ENCODE results near the gene GDF10.

Gene GDF10

GRCh38 chr10:47311193-47311931 is 11.4 kb downstream of the GDF10 start:
- Histone ChIP-seq H3K4me2 (ENCODE audit: insufficient read depth, low read length) (peak overlapping the region; percentile 67), H2AFZ (ENCODE audit: low read depth, low read length) (peak overlapping the region; percentile 64)
- peak; percentile 92 for ATAC-seq (ENCODE audit: insufficient read depth, low read depth)

GRCh38 chr10:47311932-47312662 is 12.1 kb downstream of the GDF10 start:
- Histone ChIP-seq H4K20me1 (ENCODE audit: insufficient read depth, low read length) (no peaks in the 10 kb centered on the region; the same call in 1 of the 2 replicates), H3K27me3 (ENCODE audit: insufficient read depth, low read length, poor library complexity) (no peaks in the 10 kb centered on the region), H3K79me2 (ENCODE audit: insufficient read depth, low read length) (no peaks in the 10 kb centered on the region), H3K9ac (ENCODE audit: low read depth, low read length) (peak overlapping the region; percentile 33), H3K36me3 (ENCODE audit: insufficient read depth, low read length) (no peaks in the 10 kb centered on the region), H3K4me1 (ENCODE audit: insufficient read depth, low read length) (peaks cover 40% of the 10 kb centered on the region), H3K27ac (ENCODE audit: low read length) (peak overlapping the region; percentile 85), H3K4me3 (ENCODE audit: low read depth in 1 of 2, low read length in 2 of 2) (peak overlapping the region in 1 of 2 experiments; percentile 44; a peak in 2 of 4 replicates), H2AFZ (ENCODE audit: low read depth, low read length) (peak overlapping the region; percentile 58), H3K4me2 (ENCODE audit: insufficient read depth, low read length) (peak overlapping the region; percentile 67), H3K9me3 (ENCODE audit: insufficient read depth, low read length, severe bottlenecking) (no peaks in the 10 kb centered on the region)
- TF ChIP-seq EZH2 (IDR thresholded peaks at IDR 0.05; ENCODE audit: borderline replicate concordance, low read depth, low read length, severe bottlenecking) (no peak), CTCF (IDR thresholded peaks at IDR 0.05; ENCODE audit: borderline replicate concordance, extremely low read depth, low read length, poor library complexity, severe bottlenecking) (peak; percentile 98)
- peak; percentile 84 for DNase-seq
- peak; percentile 75 for ATAC-seq (ENCODE audit: insufficient read depth, low read depth)

More at GRCh38 chr10:47311193-47311931, 11.4 kb downstream of the GDF10 start:
- Histone ChIP-seq H4K20me1 (ENCODE audit: insufficient read depth, low read length) (no peaks in the 10 kb centered on the region; the same call in 1 of the 2 replicates), H3K27ac (ENCODE audit: low read length) (peak overlapping the region; percentile 85), H3K4me1 (ENCODE audit: insufficient read depth, low read length) (peaks cover 47% of the 10 kb centered on the region), H3K79me2 (ENCODE audit: insufficient read depth, low read length) (no peaks in the 10 kb centered on the region), H3K27me3 (ENCODE audit: insufficient read depth, low read length, poor library complexity) (no peaks in the 10 kb centered on the region), H3K9me3 (ENCODE audit: insufficient read depth, low read length, severe bottlenecking) (no peaks in the 10 kb centered on the region), H3K36me3 (ENCODE audit: insufficient read depth, low read length) (no peaks in the 10 kb centered on the region), H3K4me3 (ENCODE audit: low read depth in 1 of 2, low read length in 2 of 2) (peak overlapping the region in 1 of 2 experiments; percentile 44; a peak in 2 of 4 replicates), H3K9ac (ENCODE audit: low read depth, low read length) (peak overlapping the region; percentile 48)
- TF ChIP-seq EZH2 (IDR thresholded peaks at IDR 0.05; ENCODE audit: borderline replicate concordance, low read depth, low read length, severe bottlenecking) (no peak), CTCF (IDR thresholded peaks at IDR 0.05; ENCODE audit: borderline replicate concordance, extremely low read depth, low read length, poor library complexity, severe bottlenecking) (no peak)
- DNase-seq, result peak; percentile 91

- H3K79me2 ChIP-seq (ENCODE audit: insufficient read depth, low read length), result no peaks in the 10 kb centered on the region
- H3K4me1 ChIP-seq (ENCODE audit: insufficient read depth, low read length), result peaks cover 35% of the 10 kb centered on the region
- TF ChIP-seq CTCF (IDR thresholded peaks at IDR 0.05; ENCODE audit: borderline replicate concordance, extremely low read depth, low read length, poor library complexity, severe bottlenecking) (no peak), EZH2 (IDR thresholded peaks at IDR 0.05; ENCODE audit: borderline replicate concordance, low read depth, low read length, severe bottlenecking) (no peak)
- H3K9me3 ChIP-seq (ENCODE audit: insufficient read depth, low read length, severe bottlenecking), result no peaks in the 10 kb centered on the region
- no peak for ATAC-seq (ENCODE audit: insufficient read depth, low read depth)
- no peaks in the 10 kb centered on the region for H3K36me3 ChIP-seq (ENCODE audit: insufficient read depth, low read length)
- no peaks in the 10 kb centered on the region for H3K27me3 ChIP-seq (ENCODE audit: insufficient read depth, low read length, poor library complexity)
- H2AFZ ChIP-seq (ENCODE audit: low read depth, low read length), result no peak overlapping the region
- no peak for DNase-seq
- H3K4me2 ChIP-seq (ENCODE audit: insufficient read depth, low read length), result no peak overlapping the region
- H3K27ac ChIP-seq (ENCODE audit: low read length), result no peak overlapping the region
- H3K9ac ChIP-seq (ENCODE audit: low read depth, low read length), result no peak overlapping the region
- H3K4me3 ChIP-seq (ENCODE audit: low read depth in 1 of 2, low read length in 2 of 2), result no peak overlapping the region
- no peaks in the 10 kb centered on the region; the same call in 1 of the 2 replicates for H4K20me1 ChIP-seq (ENCODE audit: insufficient read depth, low read length)
Measured at GRCh38 chr10:47312663-47312995, 12.6 kb downstream of the GDF10 start.

Measured in DND-41 (cell line).